Stimulated activated CD4-positive, alpha-beta T cell treated with anti-CD3 and anti-CD28 coated beads, Interleukin-4, amount 100 ng/mL, for 48 hours (primary cell): Measurements from ENCODE around the gene VWA7.
A peak's percentile ranks its signal among the peaks of the same experiment; 100 is the strongest.

Source experiments
- DNase-seq, 2 donors: peaks; one replicate each; pipeline ENCODE4 v3.0.0-alpha.2; 2020; ENCODE audit warnings: low read depth in 2 of 2

The VWA7 gene

DNA sequence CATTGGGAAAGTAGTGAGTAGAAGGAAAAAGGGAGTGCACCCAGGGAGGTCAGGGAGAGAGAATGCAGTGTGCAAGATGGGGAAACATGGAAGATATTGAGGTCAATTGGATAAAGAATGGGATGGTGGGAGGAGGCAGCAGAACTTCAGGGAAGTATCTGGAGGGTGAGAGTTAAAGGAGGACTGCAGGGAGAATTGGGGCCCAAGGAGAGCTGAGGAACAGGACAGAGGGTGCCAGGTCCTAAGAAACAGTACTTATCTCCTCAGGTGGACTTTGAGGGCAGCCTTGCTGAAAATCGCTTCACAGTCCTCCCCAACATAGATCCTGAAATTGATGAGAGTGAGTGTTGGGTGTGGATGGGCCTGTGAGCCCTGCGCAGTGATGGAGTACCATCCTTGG, 18.8 kb downstream of the VWA7 start:
- DNase-seq = no peak

DNA sequence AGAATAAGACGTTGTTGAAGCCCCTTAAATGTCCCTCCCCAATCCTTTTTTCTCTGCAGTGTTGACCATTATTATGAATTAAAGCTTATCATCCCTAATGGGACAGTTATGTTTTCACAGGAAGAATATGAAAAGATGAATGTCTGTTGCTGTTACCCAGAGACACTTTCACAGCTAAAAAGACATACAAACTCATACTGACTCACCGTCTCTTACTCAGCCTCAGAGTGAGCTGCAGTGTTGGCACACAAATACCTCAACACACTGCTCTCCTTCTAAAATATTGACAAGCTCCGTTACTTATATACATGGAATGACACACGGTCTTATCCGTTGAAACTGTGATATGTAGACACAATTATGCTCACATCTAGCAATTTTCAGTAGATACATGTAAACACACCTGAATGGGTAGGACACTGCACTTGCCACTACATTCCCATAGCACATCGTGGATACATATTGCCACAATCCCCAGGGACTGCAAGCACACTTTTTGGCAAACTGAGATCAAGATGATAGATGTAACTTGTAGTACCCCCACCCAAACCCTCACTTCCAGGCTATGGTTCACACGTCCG, 24.3 kb downstream of the VWA7 start:
- no peak for DNase-seq

DNA sequence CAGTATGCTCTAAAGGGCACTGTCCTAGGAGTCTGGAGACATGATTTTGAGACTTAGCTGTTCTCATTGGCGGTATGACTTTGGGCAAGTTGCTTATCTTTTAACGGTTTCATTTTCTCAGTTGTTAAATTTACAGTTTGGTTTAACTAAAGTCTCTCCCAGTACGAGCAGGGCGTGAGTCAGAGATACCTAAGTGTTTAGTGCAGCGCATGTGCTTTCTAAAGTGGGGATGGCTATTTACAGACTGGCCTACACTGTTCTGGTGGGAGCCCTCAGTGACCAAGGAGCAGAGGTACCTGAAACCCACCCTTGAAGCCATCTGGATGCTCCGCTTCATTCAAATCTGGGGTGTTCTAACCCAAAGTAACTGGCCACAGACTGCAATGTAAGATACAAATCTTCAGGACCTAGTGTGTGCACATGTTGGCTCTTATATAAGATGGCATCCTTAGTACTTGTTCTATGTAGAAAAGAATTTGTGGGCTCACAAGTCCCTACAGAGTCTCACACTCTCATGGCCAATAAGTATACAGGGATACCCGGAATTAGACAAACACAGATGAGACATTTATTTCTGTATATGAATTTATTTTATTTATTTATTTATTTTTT, 26.6 kb downstream of the VWA7 start:
- no peak for DNase-seq

DNA sequence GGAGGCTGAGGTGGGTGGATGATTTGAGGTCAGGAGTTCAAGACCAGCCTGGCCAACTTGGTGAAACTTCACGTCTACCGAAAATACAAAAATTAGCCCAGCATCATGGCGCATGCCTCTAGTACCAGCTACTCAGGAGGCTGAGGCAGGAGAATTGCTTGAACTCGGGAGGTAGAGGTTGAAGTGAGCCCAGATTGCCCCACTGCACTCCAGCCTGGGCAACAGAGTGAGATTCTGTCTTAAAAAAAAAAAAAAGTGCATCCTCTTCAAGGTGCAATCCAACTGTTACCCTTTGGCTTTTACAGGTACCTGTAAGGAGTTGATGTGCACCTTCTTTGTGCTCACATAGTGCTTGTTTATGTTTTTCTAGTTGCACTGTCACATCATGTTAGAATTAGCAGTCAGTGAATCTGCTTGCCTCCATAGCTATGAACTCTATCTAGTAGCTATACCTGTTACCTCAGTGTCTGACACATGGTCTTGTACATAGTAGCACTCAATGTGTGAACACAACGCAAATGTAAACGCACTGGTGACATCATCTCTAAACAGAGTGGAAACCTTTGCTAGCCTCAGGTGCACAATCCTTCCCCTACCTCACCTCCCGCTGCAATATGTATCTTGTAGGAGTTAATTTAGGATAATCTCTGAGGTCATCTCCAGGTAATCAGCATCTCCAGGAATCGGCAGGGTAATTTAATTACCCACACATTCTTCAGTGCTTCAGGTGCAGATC, 27.7 kb downstream of the VWA7 start:
- DNase-seq = no peak

DNA sequence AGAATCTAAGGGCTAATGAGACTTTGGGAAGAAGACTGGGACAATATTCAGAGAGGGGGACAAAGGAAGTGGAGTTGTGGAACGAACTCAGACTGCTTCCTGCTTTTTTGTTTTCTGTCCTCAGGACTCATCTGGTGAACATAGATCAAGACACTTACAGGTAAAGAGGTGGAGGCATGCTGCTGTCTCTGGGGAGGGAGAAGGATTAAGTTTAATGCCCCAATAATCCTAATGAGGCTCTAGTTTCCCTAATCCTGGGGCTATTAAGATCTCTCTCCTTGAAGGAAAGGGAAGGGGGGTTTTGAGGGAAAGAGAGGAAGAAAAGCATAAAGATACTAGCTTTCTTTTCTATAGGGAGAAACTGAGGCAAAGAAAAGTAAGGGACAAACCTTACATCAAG, 32.7 kb downstream of the VWA7 start:
- DNase-seq = no peak

DNA sequence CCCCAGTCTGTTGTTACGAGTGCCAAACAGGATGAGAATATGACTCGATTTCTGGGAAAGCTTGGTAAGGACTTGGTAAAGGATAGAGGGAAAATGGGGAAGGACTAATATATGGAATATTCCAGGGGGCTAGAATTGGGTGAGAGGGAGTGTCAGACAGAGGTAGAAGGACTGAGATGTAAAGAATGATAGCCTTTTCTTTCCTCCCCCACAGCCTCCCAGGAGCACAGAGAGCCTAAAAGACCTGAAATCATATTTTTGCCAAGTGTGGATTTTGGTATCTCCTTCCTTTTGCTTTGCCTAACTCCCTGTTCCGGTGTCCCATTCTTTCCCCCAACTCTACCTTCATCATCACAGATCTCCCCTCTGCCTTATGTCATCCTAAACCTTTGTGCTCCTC, 34.2 kb downstream of the VWA7 start:
- DNase-seq = no peak

DNA sequence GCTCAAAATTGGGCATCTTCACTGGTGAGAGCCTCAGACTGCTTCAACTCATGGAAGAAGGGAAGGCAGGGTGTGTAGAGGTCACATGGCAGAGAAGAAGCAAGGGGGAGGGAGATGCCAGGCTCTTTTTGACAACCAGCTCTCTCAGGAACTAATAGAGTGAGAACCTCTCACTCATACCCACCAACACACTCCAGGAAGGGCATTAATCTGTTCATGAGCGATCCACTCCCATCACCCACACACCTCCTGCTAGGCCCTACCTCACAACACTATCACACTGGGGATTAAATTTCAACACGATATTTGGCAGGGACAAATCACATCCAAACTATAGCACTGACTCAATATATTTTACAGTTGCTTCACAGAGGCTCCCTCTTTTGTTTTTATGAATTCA, 35.3 kb downstream of the VWA7 start:
- DNase-seq = no peak

DNA sequence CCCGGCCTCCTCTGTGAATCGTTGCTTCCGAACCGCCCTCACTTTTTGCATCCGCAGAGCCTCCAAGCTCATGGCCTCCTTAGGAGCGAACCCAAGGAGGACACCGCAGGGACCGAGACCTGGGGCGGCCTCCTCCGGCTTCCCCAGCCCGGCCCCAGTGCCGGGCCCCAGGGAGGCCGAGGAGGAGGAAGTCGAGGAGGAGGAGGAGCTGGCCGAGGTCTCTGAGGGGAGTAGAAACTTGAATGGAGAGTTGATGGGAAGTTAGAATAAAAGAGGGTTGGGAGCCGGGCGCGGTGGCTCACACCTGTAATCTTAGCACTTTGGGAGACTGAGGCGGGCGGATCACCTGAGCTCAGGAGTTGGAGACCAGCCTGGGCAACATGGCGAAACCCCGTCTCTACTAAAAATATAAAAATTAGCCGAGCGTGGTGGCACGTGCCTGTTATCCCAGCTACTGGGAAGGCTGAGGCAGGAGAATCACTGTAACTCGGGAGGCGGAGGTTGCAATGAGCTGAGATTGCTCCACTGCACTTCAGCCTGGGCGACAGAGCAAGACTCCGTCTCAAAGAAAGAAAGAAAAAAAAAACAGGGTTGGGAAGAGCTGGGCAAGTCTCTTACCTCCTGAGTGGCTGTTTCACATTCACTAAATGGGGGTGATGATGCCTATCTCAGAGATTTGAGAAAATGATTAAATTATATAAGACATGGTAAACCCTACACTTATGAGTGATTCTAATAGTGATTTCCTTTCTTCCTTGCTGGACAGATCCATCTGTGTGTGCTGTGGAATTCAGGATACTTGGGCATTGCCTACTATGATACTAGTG, 36.5 kb downstream of the VWA7 start:
- DNase-seq = no peak

DNA sequence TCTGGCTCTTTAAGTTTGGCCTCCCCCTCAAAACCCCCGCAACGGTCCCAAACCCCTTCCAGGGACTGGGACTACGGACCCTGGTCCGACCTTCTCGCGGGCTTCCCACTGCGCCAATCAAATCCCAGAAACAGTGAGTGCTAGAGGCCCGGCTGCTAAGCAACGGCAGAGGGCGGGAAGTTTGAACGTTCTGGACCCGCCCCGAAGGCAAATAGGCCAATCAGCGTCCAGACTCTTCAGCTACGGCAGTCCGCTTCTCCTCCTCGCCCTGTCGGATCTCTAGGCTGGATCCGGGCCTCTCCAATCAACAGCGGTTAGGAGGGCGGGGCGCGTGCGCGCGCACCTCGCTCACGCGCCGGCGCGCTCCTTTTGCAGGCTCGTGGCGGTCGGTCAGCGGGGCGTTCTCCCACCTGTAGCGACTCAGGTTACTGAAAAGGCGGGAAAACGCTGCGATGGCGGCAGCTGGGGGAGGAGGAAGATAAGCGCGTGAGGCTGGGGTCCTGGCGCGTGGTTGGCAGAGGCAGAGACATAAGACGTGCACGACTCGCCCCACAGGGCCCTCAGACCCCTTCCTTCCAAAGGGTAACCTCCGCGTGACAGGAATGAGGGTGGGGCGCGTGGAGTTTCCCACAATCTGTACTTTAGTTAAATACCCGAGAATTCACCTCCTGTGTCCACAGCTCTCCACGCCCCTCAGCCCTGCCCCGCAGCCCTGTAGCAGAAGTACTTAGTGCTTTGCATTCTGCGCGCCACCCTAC, 37.3 kb downstream of the VWA7 start, which contains the start of gene MSH5:
Gene MSH5, plus strand, starts transcription at position 367 of the 758 bp plus-strand sequence. CDS start 462 bp downstream, outside the sequence.
- DNase-seq = peak; percentile 91 to 97

DNA sequence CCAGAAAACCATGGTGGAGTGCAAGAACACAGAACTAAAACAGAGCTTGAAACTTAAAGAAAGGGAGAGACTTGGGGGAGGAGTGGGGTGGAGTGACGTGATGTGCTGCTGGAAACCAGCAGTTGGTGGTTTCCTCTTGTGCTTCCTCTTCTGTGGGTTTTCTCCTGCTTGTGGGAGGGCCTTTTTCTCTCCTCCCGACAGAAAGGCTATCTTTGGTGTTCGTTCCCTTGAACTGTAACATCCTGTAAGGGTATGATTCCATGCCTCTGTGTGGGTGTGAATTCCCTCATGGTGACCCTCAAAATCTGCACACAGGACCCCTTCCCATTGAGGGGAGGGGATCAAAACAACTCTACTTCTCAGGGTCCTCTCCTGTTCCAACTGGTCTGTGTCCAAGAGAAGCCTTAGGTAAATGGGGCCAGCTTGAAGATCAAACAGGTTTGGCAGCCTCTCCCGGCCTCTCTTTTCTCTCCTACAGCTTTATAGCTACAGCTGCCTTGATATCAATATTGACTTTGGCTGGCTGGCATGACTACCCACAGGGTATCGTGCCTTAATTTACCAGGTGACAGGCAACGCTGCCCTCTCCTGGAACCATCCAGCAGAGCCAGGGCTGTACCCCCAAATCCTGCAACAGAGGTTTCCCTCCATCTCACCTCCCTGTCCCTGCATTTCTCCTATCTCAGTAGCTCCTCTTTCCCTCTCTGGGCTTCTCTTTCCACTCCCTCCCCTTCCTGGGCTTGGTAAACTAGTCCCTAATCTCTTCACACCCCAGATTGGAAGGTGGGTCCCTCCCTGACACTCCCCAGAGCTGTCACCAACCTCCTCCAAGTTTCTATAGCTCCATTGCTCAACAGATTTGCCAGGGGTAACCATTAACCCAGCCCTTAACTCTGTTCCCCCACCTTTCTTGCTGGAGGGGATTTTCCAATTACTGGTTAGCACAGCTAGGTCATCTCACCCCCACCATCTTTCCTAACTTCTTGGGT, 38.8 kb downstream of the VWA7 start:
- peak; percentile 38 to 52 for DNase-seq

DNA sequence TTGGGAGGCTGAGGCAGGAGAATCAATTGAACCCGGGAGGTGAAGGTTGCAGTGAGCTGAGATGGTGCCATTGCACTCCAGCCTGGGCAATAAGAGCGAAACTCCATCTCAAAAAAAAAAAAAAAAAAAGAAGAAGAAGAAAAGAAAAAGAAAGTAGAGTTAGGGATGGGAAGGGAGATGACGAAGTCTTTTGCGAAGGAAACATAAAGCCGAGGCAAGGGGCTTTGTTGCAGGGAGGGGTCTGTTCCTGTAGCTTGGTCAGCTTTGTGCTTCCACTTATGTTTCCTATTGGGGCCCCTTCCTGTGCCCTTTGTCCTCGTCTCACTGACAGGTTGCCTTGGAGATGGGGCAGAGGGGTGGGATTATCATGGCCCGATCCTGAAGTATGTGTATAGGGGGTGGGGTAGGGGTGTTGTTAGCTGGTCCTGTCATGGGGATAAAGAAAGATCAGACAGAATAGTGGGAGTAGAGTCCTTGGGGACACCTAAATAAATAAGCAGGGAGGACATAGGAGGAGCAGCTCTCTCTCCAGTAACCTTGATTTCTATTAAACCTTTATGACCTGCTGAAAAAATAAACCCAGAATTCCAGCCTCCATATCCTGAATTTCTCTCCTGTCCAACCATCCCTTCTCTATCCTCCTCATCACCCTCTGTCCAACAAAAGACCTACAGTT, 39.7 kb downstream of the VWA7 start:
- no peak for DNase-seq

DNA sequence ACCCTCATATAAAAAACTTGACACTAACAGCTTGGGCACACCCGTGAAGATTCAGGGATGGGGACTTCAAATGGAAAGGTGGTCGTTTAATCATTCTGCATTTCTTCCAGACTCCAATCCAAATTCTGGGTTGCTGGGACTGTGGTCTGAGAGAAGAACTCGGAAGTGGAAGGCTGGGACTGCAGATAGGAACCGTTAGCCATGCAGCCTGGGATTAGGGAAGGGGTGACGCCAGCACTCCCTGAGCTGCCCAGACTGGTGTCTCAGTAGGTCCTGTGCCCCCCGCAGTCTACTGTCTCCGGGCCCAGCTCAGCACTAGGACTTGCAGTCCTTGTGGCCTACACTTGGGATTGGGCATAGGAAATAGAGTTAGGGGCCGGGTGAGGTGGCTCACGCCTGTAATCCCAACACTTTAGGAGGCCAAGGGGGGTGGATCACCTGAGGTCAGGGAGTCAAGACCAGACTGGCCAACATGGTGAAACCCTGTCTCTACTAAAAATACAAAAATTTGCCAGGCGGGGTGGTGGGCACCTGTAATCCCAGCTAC, 40.3 kb downstream of the VWA7 start:
- DNase-seq = no peak

DNA sequence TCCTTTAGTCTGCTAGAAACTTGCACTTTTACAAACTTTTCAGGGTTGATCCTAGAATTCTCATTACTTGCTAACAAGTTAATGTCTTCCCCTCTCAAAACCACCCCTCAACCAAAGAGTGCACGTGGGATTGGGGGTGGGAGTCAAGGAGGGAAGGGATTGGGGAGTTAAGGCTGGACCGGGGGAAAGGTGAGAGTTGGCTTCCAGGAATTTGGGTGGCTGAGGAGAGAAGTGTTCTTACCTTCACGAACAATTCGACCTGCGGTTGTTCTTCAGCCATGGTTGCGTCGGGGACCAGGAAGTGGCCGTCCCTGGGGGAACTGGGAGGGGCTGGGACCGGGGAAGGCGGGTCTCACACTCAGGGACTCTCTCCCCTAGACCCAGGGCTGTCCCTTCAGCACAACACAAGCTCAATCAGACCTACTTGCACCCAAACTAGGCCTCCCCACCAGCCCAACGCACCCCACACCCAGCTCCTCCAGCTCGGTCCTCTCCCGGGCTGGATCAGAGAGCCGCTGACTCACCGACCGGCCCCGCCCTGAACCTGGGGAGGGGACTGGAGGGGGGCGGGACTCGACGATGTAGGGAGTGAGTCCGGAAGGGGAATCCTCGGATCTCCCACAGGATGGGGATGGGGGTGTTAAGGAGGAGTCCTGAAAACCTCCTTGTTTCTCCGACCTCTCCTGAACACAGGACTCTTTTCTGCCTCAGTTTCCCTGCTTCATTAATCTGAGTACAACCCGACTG, 40.9 kb downstream of the VWA7 start, which contains the start of gene CLIC1:
Gene CLIC1, minus strand, starts transcription at position 510 of the 747 bp plus-strand sequence. Its CDS starts 230 bp downstream, at position 280.
- peak; percentile 75 to 78 for DNase-seq

DNA sequence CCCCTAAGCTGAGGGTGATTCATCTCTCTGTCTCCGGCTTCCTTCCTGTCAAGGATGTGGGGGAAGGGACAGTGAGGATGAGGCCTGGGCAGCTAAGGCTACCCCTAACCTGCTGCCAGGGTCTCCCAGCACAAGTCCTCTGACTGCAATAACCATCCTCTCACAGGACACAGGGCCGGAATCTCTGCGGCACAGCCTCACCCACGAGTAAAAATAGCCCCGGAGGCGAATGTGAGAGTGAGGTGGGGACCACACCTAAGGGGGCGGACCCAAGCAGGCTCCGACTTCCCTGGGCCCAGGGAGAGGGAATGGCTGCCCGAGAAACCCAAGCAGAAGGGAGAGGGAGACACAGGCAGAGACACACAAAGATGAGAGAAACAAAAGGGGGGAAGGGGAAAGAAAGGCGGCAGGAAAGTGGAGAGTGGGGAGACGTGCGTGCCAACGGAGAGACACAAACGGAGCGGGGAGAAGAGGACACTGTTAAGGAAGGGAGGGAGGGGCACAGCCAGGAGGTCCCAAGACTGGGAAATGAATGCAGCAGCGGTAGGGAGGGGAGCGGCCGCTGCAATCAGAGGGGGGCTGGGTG, 42.2 kb downstream of the VWA7 start:
- peak in 1 of 2 donors; percentile 41 for DNase-seq

DNA sequence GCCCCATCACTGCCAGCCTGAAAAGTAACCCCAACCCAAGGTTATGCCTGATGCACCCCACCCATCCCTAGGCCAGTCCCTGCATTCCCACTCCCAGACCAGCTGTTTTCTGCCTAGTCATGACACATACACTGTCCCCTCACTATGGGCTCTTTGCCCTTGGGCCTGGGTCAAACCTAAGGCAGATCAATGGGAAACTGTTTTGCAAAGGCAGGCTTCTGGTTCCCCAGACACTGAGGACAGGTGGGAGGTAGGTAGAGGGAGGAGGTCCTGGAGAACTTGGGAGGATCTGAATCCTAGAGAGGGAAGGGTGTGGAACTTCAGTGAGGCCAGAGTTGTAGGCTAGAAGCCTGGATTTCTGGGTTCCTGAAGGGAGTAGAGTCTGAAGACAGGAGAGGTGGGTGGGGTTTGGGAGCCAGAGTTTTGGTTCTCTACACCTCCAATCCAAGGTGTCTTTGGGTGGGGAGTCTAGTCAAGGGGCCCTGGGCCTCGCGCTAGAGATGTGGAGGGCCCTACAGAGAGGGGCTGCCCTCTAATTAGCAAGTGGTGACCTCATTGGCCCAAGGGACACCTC, 42.8 kb downstream of the VWA7 start:
- no peak for DNase-seq

DNA sequence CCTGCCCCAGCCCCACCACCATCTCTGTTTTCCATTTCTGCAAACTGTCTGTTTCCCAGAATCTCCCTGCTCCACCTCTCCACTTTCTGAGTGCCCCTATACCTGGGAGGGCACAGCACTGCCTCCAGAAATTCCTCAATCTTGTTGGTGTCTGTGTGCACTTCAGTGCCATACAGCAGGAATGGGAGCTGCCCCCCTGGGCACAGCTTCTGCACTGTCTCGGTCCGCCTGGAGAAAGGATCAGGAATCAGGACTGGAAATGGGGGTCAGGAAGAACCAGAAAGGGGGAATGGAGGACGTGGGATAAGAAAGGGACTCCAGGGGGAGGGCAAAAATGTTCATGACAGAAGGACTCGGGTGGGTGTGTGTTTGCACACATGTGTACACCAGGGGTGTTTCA, 43.4 kb downstream of the VWA7 start:
- DNase-seq = no peak

DNA sequence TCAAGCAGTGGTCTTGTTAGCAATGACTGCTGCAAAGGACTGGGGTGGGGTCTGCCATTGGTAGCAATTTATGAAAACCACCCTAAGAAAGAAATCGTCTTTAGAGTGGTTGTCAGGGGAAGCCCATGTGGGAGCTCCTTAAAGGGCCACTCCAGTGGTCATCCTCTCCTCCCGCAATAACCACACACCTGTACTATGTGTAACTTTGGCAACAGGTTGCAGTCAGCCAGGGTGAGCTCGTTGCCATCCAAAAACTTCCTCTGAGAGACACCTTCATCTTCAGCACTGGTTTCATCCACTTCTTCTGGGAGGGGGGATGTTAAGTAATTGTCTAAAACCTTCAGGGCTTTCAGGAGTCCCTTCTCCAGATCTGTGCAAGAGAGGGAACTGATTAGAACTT, 45.1 kb downstream of the VWA7 start:
- DNase-seq = no peak

DNA sequence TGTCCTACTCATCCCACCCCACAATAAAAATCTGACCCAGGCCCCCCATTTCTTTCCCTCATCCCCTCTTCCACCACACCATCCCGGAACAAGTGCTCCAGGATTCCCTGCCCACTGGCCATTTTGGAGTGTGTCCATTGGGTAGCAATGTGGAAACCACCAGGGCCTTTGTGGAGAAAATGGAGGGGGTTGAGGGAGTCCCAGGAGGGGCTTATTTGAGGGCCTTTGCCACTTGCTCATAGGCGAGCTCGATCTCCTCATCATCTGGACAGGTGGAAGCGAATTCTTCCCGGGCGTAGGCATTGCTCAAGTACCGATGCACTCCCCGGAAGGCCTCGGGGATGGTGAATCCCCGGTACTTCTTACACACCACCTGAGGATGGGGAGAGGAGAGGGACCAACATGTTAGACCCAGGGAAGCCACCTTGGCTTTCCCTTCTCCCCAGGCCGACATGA, 46.5 kb downstream of the VWA7 start:
- no peak for DNase-seq
